ENCODE data around the gene SORBS2. TPM values are rescaled to one million over a fixed set of nuclear protein-coding genes. Genes with fewer than 3 reads are reported as not detected.

SORBS2 gene
- total RNA-seq, 1 experiment from 2014 or later: 44.5 TPM

DNA sequence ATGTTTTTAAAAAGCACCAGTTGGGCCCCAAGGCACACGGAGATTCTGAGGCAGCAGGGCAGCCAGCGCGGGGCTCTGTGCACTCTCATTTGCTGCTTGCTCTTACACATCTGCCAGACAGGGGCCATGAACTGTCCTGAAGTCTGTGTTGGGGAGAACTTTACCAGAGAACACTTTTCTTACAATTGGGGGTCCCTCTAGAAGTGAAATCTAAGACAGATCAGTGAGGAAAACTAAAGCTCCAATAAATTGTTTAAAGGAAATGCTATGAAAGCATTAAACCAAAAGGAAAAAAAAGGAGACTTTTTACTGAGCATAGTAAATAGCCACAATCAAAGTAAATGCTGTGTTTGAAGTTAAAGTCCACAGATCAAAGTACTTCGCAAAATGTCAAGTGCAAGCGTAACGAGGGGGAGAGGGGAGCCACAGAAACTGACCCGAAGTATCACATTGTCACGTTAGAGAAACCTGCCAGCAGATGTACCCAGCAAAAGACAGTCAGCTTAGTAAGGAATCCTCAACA is 37.8 kb downstream of the SORBS2 start:
- H3K27me3 Mint-ChIP-seq (ENCODE audit: low read depth): no peaks in the 10 kb centered on the region
- 0 out of 2 replicates have a peak, but pooled peaks have one; percentile 16 for TF ChIP-seq GABPB1 (CRISPR knock-in tag; IDR thresholded peaks at IDR 0.05)
- TF ChIP-seq, protein P1, sequence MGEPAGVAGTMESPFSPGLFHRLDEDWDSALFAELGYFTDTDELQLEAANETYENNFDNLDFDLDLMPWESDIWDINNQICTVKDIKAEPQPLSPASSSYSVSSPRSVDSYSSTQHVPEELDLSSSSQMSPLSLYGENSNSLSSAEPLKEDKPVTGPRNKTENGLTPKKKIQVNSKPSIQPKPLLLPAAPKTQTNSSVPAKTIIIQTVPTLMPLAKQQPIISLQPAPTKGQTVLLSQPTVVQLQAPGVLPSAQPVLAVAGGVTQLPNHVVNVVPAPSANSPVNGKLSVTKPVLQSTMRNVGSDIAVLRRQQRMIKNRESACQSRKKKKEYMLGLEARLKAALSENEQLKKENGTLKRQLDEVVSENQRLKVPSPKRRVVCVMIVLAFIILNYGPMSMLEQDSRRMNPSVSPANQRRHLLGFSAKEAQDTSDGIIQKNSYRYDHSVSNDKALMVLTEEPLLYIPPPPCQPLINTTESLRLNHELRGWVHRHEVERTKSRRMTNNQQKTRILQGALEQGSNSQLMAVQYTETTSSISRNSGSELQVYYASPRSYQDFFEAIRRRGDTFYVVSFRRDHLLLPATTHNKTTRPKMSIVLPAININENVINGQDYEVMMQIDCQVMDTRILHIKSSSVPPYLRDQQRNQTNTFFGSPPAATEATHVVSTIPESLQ (CRISPR knock-in tag; IDR thresholded peaks at IDR 0.05): no peak
- H3K4me1 Mint-ChIP-seq: peaks cover 63% of the 10 kb centered on the region
- peaks cover 7% of the 10 kb centered on the region for H3K9me3 Mint-ChIP-seq
- H3K27ac Mint-ChIP-seq: peak overlapping the region; percentile 86
- ChIA-PET CTCF (interaction anchor here (1.9 kb wide), 1 partner anchor 134 kb away, joined by 8 read pairs; no protein-coding TSS in a partner anchor), POLR2A (no interaction called here)
- peak overlapping the region; percentile 75 for H3K4me3 Mint-ChIP-seq
- peaks cover 14% of the 10 kb centered on the region for H3K36me3 Mint-ChIP-seq
- ATAC-seq (no peak), DNase-seq (ENCODE audit: low spot score) (no peak)

DNA sequence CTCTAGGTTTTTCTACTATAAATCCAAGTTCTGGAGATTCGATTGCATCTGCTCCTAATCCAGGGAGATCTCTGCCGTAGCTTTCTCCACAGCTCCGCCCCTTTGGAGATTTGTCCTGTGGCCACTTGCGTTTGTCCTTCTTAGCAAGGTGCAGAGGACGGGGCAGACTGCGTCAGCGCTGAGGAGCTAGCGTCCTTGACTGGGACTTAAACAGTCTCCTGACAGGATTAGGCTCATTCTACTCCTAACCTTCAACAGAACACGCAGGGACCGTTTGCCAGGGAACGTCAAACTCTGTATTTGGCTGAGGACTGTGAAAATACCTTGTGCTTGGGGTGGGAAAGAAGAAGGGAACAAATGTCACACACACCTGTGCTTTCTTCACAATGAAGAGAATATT is 38.6 kb downstream of the SORBS2 start:
- no peak for DNase-seq (ENCODE audit: low spot score)
- peaks cover 7% of the 10 kb centered on the region for H3K9me3 Mint-ChIP-seq
- peaks cover 18% of the 10 kb centered on the region for H3K36me3 Mint-ChIP-seq
- peak; percentile 35 for ATAC-seq
- ChIA-PET CTCF (interaction anchor here (0.7 to 1.9 kb wide), 3 partner anchors 17 to 248 kb away, joined by 3 to 8 read pairs (median 5); no protein-coding TSS in a partner anchor), POLR2A (no interaction called here)
- H3K27ac Mint-ChIP-seq: no peak overlapping the region; the same call in 1 of the 2 replicates
- H3K4me3 Mint-ChIP-seq: peak overlapping the region; percentile 75
- no peaks in the 10 kb centered on the region for H3K27me3 Mint-ChIP-seq (ENCODE audit: low read depth)
- TF ChIP-seq, protein P2, sequence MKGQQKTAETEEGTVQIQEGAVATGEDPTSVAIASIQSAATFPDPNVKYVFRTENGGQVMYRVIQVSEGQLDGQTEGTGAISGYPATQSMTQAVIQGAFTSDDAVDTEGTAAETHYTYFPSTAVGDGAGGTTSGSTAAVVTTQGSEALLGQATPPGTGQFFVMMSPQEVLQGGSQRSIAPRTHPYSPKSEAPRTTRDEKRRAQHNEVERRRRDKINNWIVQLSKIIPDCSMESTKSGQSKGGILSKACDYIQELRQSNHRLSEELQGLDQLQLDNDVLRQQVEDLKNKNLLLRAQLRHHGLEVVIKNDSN (CRISPR knock-in tag; IDR thresholded peaks at IDR 0.05): no peak
- peak; percentile 74; the same call in 1 of the 2 replicates for TF ChIP-seq ZNF121 (CRISPR knock-in tag; IDR thresholded peaks at IDR 0.05)
- H3K4me1 Mint-ChIP-seq: peaks cover 56% of the 10 kb centered on the region

DNA sequence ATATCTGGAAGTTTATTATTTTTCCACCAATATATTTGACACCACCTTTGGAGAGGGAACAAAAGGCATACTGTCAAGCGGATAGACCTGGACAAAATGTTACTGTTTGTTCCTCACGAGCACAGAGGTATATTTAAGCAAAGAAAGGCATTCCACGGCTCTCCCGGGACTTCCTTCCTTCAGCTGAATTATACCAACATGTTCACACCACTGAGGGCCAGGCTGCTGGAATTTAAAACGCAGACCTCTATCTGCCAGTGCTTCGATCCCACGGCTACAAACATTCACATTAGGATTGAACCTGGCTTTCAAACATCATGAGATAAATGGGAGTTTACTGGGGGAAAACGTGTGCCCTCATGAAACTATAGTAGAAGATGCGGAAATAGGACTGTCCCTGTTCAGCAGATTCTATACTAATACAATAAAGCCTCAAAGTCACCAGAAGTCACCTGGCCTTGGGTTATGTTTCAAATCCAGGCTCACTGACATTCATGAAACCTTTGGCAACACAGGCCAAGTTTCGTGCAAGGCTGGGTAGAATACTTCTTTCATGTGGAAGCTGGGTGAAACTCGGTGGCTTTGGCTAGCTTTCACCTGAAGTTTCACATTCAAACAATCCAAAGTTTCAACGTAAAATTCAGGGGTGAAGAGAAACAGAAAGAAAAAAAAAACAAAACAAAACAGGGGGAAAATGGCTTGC is 39.5 kb downstream of the SORBS2 start:
- POLR2A ChIA-PET: interaction anchor here (0.8 kb wide), 1 partner anchor 75 kb away, joined by 3 read pairs; no protein-coding TSS in a partner anchor
- TF ChIP-seq ETV6 (CRISPR knock-in tag; IDR thresholded peaks at IDR 0.05) (no peak), IRF2 (CRISPR knock-in tag; IDR thresholded peaks at IDR 0.05; ENCODE audit: borderline replicate concordance, low read depth) (no peak), CREB1 (CRISPR knock-in tag; IDR thresholded peaks at IDR 0.05) (no peak), NR1H2 (CRISPR knock-in tag; IDR thresholded peaks at IDR 0.05) (no peak), RELA (CRISPR knock-in tag; IDR thresholded peaks at IDR 0.05; ENCODE audit: borderline replicate concordance) (no peak), NR3C1 (CRISPR knock-in tag; conservative IDR thresholded peaks at IDR 0.05; ENCODE audit: low read depth) (no peak), ZNF317 (CRISPR knock-in tag; IDR thresholded peaks at IDR 0.05; ENCODE audit: borderline replicate concordance, low read depth) (no peak), JAZF1 (CRISPR knock-in tag; IDR thresholded peaks at IDR 0.05) (no peak), ELF4 (CRISPR knock-in tag; IDR thresholded peaks at IDR 0.05; ENCODE audit: low read depth) (no peak), ZBTB21 (CRISPR knock-in tag; IDR thresholded peaks at IDR 0.05; ENCODE audit: borderline replicate concordance) (no peak), KAT7 (CRISPR knock-in tag; IDR thresholded peaks at IDR 0.05; ENCODE audit: borderline replicate concordance) (no peak), GRHL2 (CRISPR knock-in tag; IDR thresholded peaks at IDR 0.05; ENCODE audit: insufficient replicate concordance, severe bottlenecking) (no peak)
- TF ChIP-seq, protein P3, sequence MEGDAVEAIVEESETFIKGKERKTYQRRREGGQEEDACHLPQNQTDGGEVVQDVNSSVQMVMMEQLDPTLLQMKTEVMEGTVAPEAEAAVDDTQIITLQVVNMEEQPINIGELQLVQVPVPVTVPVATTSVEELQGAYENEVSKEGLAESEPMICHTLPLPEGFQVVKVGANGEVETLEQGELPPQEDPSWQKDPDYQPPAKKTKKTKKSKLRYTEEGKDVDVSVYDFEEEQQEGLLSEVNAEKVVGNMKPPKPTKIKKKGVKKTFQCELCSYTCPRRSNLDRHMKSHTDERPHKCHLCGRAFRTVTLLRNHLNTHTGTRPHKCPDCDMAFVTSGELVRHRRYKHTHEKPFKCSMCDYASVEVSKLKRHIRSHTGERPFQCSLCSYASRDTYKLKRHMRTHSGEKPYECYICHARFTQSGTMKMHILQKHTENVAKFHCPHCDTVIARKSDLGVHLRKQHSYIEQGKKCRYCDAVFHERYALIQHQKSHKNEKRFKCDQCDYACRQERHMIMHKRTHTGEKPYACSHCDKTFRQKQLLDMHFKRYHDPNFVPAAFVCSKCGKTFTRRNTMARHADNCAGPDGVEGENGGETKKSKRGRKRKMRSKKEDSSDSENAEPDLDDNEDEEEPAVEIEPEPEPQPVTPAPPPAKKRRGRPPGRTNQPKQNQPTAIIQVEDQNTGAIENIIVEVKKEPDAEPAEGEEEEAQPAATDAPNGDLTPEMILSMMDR (IDR thresholded peaks at IDR 0.05): no peak
- TF ChIP-seq, protein P2 (CRISPR knock-in tag; IDR thresholded peaks at IDR 0.05): no peak
- TF ChIP-seq, protein P4, sequence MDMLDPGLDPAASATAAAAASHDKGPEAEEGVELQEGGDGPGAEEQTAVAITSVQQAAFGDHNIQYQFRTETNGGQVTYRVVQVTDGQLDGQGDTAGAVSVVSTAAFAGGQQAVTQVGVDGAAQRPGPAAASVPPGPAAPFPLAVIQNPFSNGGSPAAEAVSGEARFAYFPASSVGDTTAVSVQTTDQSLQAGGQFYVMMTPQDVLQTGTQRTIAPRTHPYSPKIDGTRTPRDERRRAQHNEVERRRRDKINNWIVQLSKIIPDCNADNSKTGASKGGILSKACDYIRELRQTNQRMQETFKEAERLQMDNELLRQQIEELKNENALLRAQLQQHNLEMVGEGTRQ (CRISPR knock-in tag; IDR thresholded peaks at IDR 0.05): no peak
- TF ChIP-seq, protein P1 (CRISPR knock-in tag; IDR thresholded peaks at IDR 0.05): no peak

More for the DNA sequence above, 39.5 kb downstream of the SORBS2 start:
- Mint-ChIP-seq H3K36me3 (peaks cover 23% of the 10 kb centered on the region), H3K4me1 (peaks cover 50% of the 10 kb centered on the region), H3K4me3 (peak overlapping the region; percentile 75), H3K9me3 (peaks cover 7% of the 10 kb centered on the region), H3K27ac (peak overlapping the region; percentile 61; the same call in 1 of the 2 replicates), H3K27me3 (ENCODE audit: low read depth) (no peaks in the 10 kb centered on the region)
- ATAC-seq (no peak), DNase-seq (ENCODE audit: low spot score) (no peak)
- CTCF ChIA-PET: interaction anchor here (0.7 to 1.9 kb wide), 3 partner anchors 18 to 249 kb away, joined by 3 to 8 read pairs (median 5); no protein-coding TSS in a partner anchor

Data from WTC11 (cell line).